Measurements from ENCODE around the gene TFAP2D. TPM values are rescaled to one million over a fixed set of nuclear protein-coding genes. Genes with fewer than 3 reads are reported as not detected.

TFAP2D gene
- not detected in 2 replicates for total RNA-seq (2014; rRNA removed; shearing (Covaris generic))

- DNase-seq (ENCODE audit: low spot score), result no peak
- in situ Hi-C loops (cut with HindIII; ENCODE audit: low sequenced_read_pairs), result no loop called here
These were observed at the start of gene TFAP2D for GRCh38 chr6:50713226-50713625. TFAP2D (plus strand) TSS chr6:50713526; CDS start chr6:50714056, 530 bp downstream.

GRCh38 chr6:50663806-50664205 is 49.5 kb upstream of the TFAP2D start:
- in situ Hi-C loops (cut with HindIII; ENCODE audit: low sequenced_read_pairs), result no loop called here

GRCh38 chr6:50666089-50666488 is 47.2 kb upstream of the TFAP2D start:
- in situ Hi-C loops (cut with HindIII; ENCODE audit: low sequenced_read_pairs), result no loop called here
- no peak for DNase-seq (ENCODE audit: low spot score)

More at GRCh38 chr6:50663806-50664205, 49.5 kb upstream of the TFAP2D start:
- DNase-seq (ENCODE audit: low spot score), result no peak

GRCh38 chr6:50681213-50681824 is 32.0 kb upstream of the TFAP2D start:
- in situ Hi-C loops (cut with HindIII; ENCODE audit: low sequenced_read_pairs), result no loop called here
- no peak for DNase-seq (ENCODE audit: low spot score)

- no peak for DNase-seq (ENCODE audit: low spot score)
- in situ Hi-C loops (cut with HindIII; ENCODE audit: low sequenced_read_pairs), result no loop called here
These were observed 24.1 kb upstream of the TFAP2D start for GRCh38 chr6:50689210-50689609.

- in situ Hi-C loops (cut with HindIII; ENCODE audit: low sequenced_read_pairs), result no loop called here
- DNase-seq (ENCODE audit: low spot score), result no peak
These were observed 21.4 kb upstream of the TFAP2D start for GRCh38 chr6:50691814-50692495.

- in situ Hi-C loops (cut with HindIII; ENCODE audit: low sequenced_read_pairs), result no loop called here
- no peak for DNase-seq (ENCODE audit: low spot score)
These were observed 14.8 kb upstream of the TFAP2D start for GRCh38 chr6:50698546-50698945.

GRCh38 chr6:50699051-50699775 is 14.1 kb upstream of the TFAP2D start:
- in situ Hi-C loops (cut with HindIII; ENCODE audit: low sequenced_read_pairs), result no loop called here
- DNase-seq (ENCODE audit: low spot score), result no peak

- in situ Hi-C loops (cut with HindIII; ENCODE audit: low sequenced_read_pairs), result no loop called here
- no peak for DNase-seq (ENCODE audit: low spot score)
These were observed 6.8 kb upstream of the TFAP2D start for GRCh38 chr6:50706575-50706974.

GRCh38 chr6:50707191-50707590 is 6.1 kb upstream of the TFAP2D start:
- in situ Hi-C loops (cut with HindIII; ENCODE audit: low sequenced_read_pairs), result no loop called here
- DNase-seq (ENCODE audit: low spot score), result no peak

- no peak for DNase-seq (ENCODE audit: low spot score)
- in situ Hi-C loops (cut with HindIII; ENCODE audit: low sequenced_read_pairs), result no loop called here
These were observed 5.5 kb upstream of the TFAP2D start for GRCh38 chr6:50707652-50708300.

- in situ Hi-C loops (cut with HindIII; ENCODE audit: low sequenced_read_pairs), result no loop called here
- DNase-seq (ENCODE audit: low spot score), result no peak
These were observed 4.5 kb upstream of the TFAP2D start for GRCh38 chr6:50708664-50709365.

- no peak for DNase-seq (ENCODE audit: low spot score)
- in situ Hi-C loops (cut with HindIII; ENCODE audit: low sequenced_read_pairs), result no loop called here
These were observed 4.0 kb upstream of the TFAP2D start for GRCh38 chr6:50709366-50709734.

GRCh38 chr6:50711686-50712085 is 1.6 kb upstream of the TFAP2D start:
- DNase-seq (ENCODE audit: low spot score), result no peak
- in situ Hi-C loops (cut with HindIII; ENCODE audit: low sequenced_read_pairs), result no loop called here

GRCh38 chr6:50712291-50712690 is 1.0 kb upstream of the TFAP2D start:
- in situ Hi-C loops (cut with HindIII; ENCODE audit: low sequenced_read_pairs), result no loop called here
- no peak for DNase-seq (ENCODE audit: low spot score)

- in situ Hi-C loops (cut with HindIII; ENCODE audit: low sequenced_read_pairs), result no loop called here
- DNase-seq (ENCODE audit: low spot score), result no peak
These were observed 706 bp downstream of the TFAP2D start for GRCh38 chr6:50713977-50714486.

- in situ Hi-C loops (cut with HindIII; ENCODE audit: low sequenced_read_pairs), result no loop called here
- DNase-seq (ENCODE audit: low spot score), result no peak
These were observed 1.4 kb downstream of the TFAP2D start for GRCh38 chr6:50714487-50715379.

GRCh38 chr6:50716899-50717509 is 3.7 kb downstream of the TFAP2D start:
- DNase-seq (ENCODE audit: low spot score), result no peak
- in situ Hi-C loops (cut with HindIII; ENCODE audit: low sequenced_read_pairs), result no loop called here
